Endodermal cell (in vitro differentiated cells): Measurements from ENCODE around the gene NTSR2. TPM values are rescaled to one million over a fixed set of nuclear protein-coding genes. Genes with fewer than 3 reads are reported as not detected.

Experiments used
- DNase-seq: peaks from one replicate; pipeline ENCODE4 v3.0.0-alpha.2; 2017
- H3K27ac ChIP-seq: 2 replicates; pipeline ENCODE4 v1.5.1; 2013; ENCODE audit warnings: mild to moderate bottlenecking, low read depth, low read length, moderate library complexity
- H3K27me3 ChIP-seq: 2 replicates; pipeline ENCODE4 v1.6.1; 2013; ENCODE audit warnings: mild to moderate bottlenecking, low read length, moderate library complexity; ENCODE audit not compliant: insufficient read depth, control insufficient read depth, poor library complexity, severe bottlenecking
- H3K36me3 ChIP-seq: 2 replicates; pipeline ENCODE4 v1.7.0; 2013; ENCODE audit warnings: mild to moderate bottlenecking, low read length, moderate library complexity; ENCODE audit not compliant: control insufficient read depth, insufficient read depth
- H3K4me1 ChIP-seq: one replicate; pipeline ENCODE4 v1.7.0; 2013; ENCODE audit warnings: low read length; ENCODE audit not compliant: control insufficient read depth, insufficient read depth
- H3K4me3 ChIP-seq: 2 replicates; pipeline ENCODE4 v1.5.1; 2013; ENCODE audit warnings: mild to moderate bottlenecking, low read length, moderate library complexity
- H3K9ac ChIP-seq: 2 replicates; pipeline ENCODE4 v1.6.1; 2013; ENCODE audit warnings: mild to moderate bottlenecking, low read length, moderate library complexity; ENCODE audit not compliant: poor library complexity, severe bottlenecking; ENCODE audit errors: extremely low read depth
- H3K9me3 ChIP-seq: 2 replicates; pipeline ENCODE4 v1.6.1; 2013; ENCODE audit warnings: mild to moderate bottlenecking, low read length, moderate library complexity; ENCODE audit not compliant: control insufficient read depth
- H3K27ac Mint-ChIP-seq: 2 replicates; pipeline ENCODE4 v1.8.0; 2020; ENCODE audit warnings: mixed read lengths
- H3K27me3 Mint-ChIP-seq: 2 replicates; pipeline ENCODE4 v1.8.0; 2021; ENCODE audit warnings: mild to moderate bottlenecking, mixed read lengths; ENCODE audit not compliant: insufficient read depth
- H3K36me3 Mint-ChIP-seq: 2 replicates; pipeline ENCODE4 v1.8.0; 2020; ENCODE audit warnings: low read depth, mixed read lengths
- H3K4me1 Mint-ChIP-seq: 2 replicates; pipeline ENCODE4 v1.8.0; 2020; ENCODE audit warnings: mixed read lengths
- H3K4me3 Mint-ChIP-seq: 2 replicates; pipeline ENCODE4 v1.8.0; 2020; ENCODE audit warnings: mild to moderate bottlenecking, moderate library complexity, mixed read lengths
- H3K9me3 Mint-ChIP-seq: 2 replicates; pipeline ENCODE4 v1.8.0; 2020; ENCODE audit warnings: mild to moderate bottlenecking, mixed read lengths
- CTCF ChIP-seq: fragments of 200-600 bp; sonication (generic); conservative IDR thresholded peaks from 2 replicates; pipeline ENCODE4 v1.5.0; 2021; ENCODE audit warnings: antibody characterized with exemption, mild to moderate bottlenecking
- whole genome bisulfite sequencing, 2 experiments: methylation state at CpG; one replicate each; pipeline versions ENCODE4 v1.1.5 to v1.1.7; 2013; ENCODE audit warnings: missing lambda C conversion rate in 2 of 2, mixed read lengths in 1 of 2; ENCODE audit not compliant: insufficient coverage in 1 of 2, insufficient read length in 1 of 2; 5-methylcytosine and 5-hydroxymethylcytosine counted together
- total RNA-seq, 2 donors: library from RNA; stranded (reverse); fragmentation: NEBNext Ultra II Directional in 1 of 2; extraction: Animal tissue kit (Norgen Biotek cat#: 25700) in 1 of 2; gene quantifications; 2 replicates in 1 of 2; 3 replicates in 1 of 2; pipeline ENCODE4 v1.2.1, GENCODE V29; 2021

Gene NTSR2
- total RNA-seq, 2 donors from 2014 or later: not detected

GRCh38 chr2:11684894-11685460 is 15.0 kb upstream of the NTSR2 start:
- Histone ChIP-seq H3K4me3 (no peak overlapping the region), H3K36me3 (no peaks in the 10 kb centered on the region), H3K27ac (no peak overlapping the region), H3K9ac (no peak overlapping the region), H3K9me3 (no peaks in the 10 kb centered on the region), H3K4me1 (no peaks in the 10 kb centered on the region), H3K27me3 (peaks cover 7% of the 10 kb centered on the region)
- no peak overlapping the region for H3K4me3 Mint-ChIP-seq
- peaks cover 24% of the 10 kb centered on the region for H3K27me3 Mint-ChIP-seq
- TF ChIP-seq CTCF: no peak
- no peaks in the 10 kb centered on the region for H3K36me3 Mint-ChIP-seq
- peak; percentile 39 for DNase-seq
- H3K4me1 Mint-ChIP-seq: peaks cover 20% of the 10 kb centered on the region
- H3K27ac Mint-ChIP-seq: no peak overlapping the region
- 90 to 92% methylated on average over 9 to 12 of the region's 12 CpGs for WGBS, 2 experiments
- no peaks in the 10 kb centered on the region for H3K9me3 Mint-ChIP-seq

GRCh38 chr2:11683966-11684365 is 14.0 kb upstream of the NTSR2 start:
- H3K36me3 ChIP-seq: no peaks in the 10 kb centered on the region
- H3K27me3 ChIP-seq: peaks cover 7% of the 10 kb centered on the region
- WGBS, 2 experiments: 83 to 88% methylated on average over 3 to 4 of the region's 4 CpGs
- DNase-seq: peak; percentile 42
- H3K36me3 Mint-ChIP-seq: no peaks in the 10 kb centered on the region
- TF ChIP-seq CTCF: no peak
- no peak overlapping the region for H3K4me3 ChIP-seq
- H3K9me3 Mint-ChIP-seq: no peaks in the 10 kb centered on the region
- H3K9ac ChIP-seq: no peak overlapping the region
- no peak overlapping the region for H3K4me3 Mint-ChIP-seq
- peaks cover 20% of the 10 kb centered on the region for H3K4me1 Mint-ChIP-seq
- no peak overlapping the region for H3K27ac Mint-ChIP-seq
- H3K4me1 ChIP-seq: no peaks in the 10 kb centered on the region
- no peaks in the 10 kb centered on the region for H3K9me3 ChIP-seq
- peaks cover 24% of the 10 kb centered on the region for H3K27me3 Mint-ChIP-seq
- no peak overlapping the region for H3K27ac ChIP-seq

- Mint-ChIP-seq H3K27me3 (peaks cover 24% of the 10 kb centered on the region), H3K27ac (no peak overlapping the region), H3K4me1 (peaks cover 18% of the 10 kb centered on the region), H3K4me3 (no peak overlapping the region), H3K36me3 (no peaks in the 10 kb centered on the region), H3K9me3 (no peaks in the 10 kb centered on the region)
- DNase-seq: peak; percentile 82
- WGBS, 2 experiments: 59 to 61% methylated on average over 9 of the region's 9 CpGs
- Histone ChIP-seq H3K27me3 (peaks cover 7% of the 10 kb centered on the region), H3K4me3 (no peak overlapping the region), H3K9ac (no peak overlapping the region), H3K36me3 (no peaks in the 10 kb centered on the region), H3K9me3 (no peaks in the 10 kb centered on the region), H3K4me1 (no peaks in the 10 kb centered on the region), H3K27ac (no peak overlapping the region)
- peak; percentile 44 for TF ChIP-seq CTCF
Observed at GRCh38 chr2:11683476-11683875, 13.5 kb upstream of the NTSR2 start.
